GM21367 (cell line): ENCODE measurements around the gene BCAS3.

Experiments used
- ATAC-seq: cut with Tn5 transposase; IDR thresholded peaks from one replicate; pipeline ENCODE4 v1.9.1; 2021; ENCODE audit not compliant: unreplicated experiment

Gene BCAS3

DNA sequence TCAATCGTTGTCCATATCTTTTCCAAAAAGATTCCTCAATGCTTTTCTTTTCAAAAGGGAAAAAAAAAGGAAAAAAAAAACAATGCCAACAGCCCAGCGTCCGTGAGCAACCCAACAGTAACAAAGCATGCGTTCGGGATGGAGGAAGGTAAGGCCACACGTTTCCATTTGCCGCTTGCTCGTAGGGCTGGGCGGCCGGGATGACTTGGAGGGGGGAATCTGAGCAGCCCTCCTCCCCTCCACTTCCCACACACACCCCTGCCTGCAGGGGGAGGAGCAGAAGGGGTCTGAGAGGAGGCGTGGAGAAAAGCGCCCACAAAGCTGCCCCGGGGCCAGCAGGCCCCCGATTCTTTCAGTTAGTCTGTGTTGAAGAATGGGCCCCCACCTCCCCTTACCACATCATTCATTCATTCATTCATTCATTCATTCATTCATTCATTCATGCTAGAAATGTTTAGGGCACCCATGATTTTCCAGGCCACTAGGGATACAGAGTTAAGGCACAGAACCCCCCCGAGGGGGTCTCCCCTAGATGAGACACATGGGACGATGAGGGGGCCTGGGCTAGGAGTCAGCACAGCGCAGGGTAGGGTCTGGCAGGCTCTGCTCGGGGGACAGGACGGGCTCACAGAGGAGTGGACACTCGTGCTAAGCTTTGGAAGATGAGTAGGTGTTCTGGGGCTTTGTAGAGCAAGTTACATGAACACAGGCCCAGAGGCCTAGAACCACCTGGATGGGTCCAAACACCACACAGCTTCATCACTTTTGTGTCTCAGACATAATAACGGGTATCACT, 711.1 kb downstream of the BCAS3 start:
- no peak for ATAC-seq

DNA sequence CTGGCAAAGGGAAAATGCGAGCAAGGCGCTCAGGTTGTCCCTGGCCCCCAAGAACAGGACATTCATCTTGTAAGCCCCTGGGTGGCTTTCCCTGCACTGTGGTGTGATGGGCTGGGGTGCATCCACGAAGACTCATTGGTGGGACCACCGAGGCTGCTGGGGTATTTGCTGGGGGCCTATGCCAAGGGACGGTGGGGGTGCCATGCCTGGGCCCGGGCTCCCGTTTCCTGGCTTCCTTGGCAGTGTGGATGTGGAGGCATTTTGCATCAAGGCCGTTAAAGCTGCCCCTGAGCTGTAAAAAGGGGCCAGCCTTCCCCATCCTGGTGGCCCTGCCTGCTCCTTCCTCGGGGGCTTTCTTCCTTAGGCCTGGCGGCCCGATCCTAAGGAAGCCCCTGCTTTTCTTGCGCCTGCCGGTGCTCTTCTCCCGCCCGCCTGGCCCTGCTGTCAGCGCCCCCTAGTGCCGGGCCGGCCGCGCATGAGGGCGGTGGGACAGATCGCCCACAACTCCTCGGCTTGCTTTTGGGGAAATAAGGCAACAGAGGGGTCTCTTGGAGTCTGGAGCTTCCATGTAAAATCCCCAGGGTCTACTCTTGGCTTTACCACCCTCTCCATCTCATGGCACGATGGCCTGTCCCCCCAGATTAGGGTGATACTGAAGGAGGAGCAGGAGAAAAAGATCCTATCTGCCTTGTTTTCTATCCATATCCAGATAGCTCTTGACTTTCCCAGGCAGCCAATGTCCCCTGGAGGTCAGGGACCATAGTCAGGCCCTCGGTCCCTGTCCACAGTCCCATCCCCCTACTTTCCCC, 712.2 kb downstream of the BCAS3 start:
- no peak for ATAC-seq

DNA sequence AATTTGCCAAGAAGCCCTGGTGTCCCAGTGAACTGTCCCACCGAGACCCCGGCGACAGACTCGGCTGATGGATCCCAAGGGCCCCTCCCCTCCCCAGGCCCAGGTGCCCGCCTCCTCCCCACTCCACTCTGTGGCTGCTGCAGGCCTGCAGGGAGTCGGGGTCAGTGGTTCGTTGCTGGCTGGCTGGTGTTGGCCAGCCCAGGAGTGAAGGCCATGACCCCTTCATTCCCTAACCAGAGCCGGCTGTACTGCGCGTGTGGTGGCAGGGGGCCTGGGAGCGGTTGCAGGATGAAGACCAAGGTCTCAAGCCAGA, 712.8 kb downstream of the BCAS3 start:
- ATAC-seq: no peak

DNA sequence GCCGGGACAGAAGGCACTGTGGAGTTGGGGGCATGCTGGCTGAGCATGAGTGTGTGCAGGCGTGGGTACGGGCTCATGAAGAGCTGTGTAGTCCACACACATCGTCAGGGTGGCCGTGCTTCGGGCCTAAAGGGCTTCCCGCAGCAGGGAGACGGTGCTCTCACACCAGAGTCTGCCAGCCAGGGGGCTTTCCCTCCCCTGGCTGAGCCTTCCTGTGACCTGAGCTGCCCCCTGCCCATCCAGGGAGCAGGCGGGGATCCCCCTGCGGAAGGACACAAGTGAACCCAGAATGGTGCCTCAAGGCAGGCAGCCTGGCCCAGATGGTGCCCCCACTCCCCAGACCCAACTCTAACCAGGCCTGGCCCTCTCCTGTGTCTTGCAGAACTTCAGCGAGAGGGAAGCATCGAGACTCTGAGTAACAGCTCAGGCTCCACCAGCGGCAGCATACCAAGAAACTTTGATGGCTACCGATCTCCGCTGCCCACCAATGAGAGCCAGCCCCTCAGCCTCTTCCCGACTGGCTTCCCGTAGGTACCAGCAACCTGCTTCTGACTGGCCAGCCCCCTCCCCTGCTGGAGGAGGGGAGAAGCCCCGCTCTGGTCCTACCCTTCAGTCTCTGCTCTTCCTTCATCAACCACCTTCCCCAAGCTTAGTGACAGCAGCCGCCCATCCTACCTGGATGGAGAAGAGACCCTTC, 714.1 kb downstream of the BCAS3 start:
- ATAC-seq: no peak

DNA sequence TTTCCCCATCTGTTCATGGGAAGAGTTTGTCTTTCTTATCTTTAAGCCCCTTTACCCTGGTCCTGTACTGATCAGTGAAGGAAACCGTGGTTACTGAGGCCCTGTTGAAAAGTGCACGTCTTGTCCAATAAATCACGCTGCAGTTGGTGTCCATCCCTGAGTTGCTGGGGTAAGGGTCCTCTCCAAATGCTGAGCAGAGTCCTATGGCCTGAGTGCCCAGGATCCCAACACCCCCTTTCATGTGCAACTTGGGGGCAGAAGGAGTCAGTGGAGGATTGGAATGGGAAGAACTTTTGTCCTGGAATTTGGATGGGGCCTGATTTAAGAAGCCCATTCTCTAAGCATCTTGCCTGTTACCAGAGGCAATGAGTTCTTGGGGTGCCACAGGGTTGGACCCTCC, 715.0 kb downstream of the BCAS3 start:
- ATAC-seq: no peak

DNA sequence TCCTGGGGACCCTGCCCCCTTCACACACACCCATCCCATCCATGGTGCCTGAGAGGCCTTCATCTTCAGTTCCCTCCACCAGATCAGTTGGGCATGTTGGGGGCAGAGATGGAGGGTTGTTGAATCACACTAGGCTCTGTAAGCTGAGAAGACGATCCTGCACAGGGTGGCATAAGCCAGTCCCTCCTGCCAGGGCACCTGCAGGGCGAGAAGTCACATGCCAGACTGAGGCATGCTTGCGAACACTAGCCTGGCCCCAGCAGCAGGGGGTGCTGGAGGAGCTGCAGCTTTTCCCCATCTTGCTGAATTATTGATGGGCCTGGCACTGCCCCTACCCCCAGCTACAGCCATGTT, 715.9 kb downstream of the BCAS3 start:
- ATAC-seq: no peak

DNA sequence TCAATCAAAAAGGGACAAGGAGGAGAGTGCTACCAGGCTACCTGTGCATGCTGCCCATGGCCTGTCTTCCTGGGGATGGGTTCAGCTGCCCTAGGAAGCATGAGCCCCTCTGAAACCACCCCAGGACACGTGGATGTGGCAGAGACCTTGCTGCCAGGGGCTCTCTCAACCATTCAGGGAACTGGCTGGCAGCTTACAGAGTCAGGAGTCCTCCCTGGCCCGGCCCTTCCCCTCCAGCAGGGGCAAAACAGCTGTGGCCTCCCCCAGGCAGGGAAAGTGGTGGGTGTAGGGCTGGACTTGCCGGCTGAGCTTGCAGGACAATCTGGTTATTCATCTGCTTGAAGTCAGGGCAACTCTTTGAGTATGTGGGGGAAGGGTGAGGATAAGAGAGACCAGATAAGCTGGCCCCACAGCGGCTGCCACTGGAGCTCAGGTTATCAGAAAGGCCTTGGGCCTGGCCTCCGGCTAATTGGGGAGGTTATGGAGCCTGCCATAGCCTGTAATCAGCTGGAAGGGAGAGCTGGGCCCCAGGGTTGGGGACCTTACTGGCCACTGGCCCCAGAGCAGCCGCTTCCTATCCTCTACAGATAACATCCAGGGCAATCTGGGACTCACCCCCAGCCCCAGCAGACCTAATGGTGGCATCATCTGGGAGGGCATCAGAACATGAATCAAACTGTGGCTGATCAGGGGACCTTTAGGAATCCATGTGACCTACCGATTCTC, 716.4 kb downstream of the BCAS3 start:
- ATAC-seq: no peak

DNA sequence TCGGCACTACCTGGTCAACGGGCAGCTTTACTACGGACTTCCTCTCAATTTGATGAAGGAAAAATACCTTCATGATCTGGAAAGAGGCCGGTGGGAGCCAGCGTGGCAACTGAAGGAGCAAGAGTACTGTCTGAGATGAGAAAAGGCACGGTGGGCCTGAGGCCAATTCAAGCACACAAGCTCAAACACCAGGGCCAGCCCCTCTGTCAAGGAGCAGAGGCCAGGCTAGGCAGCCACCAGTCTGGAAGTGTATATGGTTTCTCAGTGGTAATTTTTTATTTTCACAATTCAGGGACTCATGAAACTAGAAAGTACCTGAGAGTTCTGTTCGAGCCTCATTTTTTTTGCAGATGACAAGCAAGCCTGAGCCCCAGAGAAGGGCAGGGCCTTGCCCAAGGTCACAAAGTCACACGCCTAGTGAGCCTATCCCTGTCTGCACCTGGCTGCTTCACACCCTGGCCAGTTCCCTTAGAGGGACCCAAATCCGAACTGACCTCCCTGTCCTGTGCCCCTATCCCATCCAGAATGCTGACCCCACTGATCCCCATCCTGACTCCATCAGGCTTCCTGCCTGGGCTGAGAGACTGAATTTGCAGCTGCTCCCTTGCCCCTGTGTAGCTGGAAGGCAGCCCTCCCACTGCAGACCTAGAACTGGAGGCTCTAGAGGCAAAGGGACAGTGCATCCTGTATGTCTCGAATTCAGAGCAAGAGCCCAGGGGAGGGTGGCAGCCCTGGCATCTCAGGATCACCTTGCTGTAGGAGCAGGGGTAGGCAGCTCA, 717.2 kb downstream of the BCAS3 start:
- ATAC-seq: no peak

DNA sequence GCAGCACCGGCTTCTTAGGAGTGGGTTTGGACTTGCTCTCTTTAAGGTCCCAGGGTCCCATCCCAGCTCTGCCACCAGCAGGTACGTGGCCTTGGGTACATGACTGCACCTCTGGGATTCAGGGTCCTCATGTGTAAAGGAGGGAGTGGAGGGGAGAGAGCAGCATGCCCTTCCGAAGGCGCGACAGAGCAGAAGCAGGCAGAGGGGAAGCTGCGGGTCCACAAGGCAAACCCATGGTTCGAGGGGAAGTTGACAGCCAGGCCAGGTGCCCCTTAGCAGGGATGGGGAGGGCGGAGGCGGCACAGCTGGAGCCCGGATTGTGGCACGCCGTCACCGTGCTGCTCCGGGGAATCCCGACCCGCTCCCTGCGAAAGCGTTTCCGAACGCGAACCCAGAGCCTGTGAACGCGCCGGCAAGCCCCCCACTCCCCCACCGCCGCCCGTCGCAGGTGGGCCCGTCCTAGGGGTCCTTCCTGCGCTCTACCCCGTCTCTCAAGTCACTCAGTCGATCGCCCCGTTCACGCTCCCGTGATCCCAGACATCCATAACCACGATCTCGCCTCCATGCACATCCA, 717.8 kb downstream of the BCAS3 start:
- ATAC-seq: no peak

DNA sequence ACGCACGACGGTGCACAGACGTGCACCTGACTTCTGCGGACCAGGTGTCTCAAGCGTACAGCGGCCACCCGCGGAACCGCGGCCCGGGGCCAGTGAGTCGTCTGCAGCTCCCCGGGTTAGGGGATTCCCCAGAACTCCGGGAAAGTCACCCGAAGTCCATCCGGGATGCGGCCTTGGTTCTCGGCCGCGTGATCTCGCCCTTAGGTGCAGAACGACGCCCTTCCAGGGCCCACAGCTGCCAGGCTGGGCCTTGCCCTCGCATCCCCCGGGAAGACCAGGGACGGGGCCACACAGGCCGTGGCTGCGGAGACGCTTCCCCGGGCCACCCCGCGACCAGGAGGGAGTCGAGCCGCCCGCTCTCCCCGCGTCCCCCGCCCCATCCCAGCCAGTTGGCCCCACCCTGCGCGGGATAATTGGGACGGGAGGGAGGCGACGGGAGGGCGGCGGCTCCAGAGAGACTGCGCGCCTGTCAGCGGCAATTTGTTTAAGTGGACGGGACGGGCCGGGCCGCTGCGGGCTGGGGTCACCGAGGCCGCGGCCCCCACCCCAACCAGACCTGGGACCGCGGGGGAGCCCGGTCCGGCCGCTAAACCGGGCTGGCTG, 718.4 kb downstream of the BCAS3 start:
- ATAC-seq: no peak

DNA sequence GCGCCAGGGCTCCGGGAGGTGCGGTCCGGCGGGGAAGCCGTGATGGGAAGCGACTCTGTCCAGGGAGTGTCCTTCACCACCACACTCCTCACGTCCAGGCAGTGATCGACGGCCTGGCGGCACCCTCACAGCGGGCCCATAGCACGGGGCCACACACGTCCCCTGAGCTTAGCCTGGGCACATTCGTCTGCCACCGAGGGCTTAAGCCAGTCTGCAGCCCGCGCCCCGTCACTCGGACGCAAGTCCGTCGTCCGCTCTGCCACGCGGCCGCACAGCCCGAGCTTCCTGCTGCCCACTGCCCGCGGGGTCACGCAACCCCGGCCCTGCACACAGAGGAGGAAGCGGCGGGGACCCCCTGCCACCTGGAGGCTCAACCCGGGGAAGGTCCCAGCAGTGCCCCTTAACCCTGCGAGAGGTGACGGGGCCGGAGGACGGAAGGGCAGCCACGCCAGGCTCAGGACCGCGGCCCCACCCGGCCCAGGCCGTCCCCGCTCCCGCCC, 719.0 kb downstream of the BCAS3 start:
- no peak for ATAC-seq

DNA sequence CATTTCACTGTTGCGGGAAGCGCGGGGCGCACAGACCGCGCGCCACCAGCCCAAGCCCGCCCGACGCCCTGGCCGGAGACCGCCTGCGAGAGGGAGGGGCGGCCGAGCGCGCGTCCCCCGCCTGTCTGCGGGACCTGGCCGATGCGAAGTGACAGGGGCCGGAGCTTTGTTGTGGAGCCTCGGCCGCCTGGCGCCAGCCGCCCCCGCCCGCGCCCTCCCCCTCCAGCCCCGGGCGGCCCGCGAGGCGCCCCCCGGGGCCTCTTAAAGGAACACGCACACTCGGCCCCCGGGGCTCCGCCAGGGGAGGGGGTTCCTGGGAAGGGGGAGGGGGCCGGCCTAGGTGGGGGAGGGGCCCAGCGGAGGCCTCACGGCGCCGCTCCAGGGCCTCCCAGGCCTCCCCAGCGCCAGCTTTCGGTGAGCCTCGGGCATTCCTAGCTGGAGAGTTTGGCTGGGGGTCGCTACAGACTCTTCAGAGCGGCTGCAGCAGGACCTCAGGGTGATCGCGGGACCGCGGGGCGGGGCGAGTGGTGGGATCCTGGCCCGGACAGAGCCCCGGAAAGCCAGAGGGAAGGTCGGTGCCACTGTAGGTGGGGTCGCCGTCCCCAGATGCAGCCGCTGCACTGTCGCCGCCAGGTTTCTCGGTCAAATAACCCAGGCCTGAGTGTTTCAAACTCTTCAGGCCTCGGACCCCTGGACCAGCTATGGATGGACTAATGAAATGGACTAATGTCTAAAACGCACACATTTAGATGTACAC, 719.6 kb downstream of the BCAS3 start:
- no peak for ATAC-seq

DNA sequence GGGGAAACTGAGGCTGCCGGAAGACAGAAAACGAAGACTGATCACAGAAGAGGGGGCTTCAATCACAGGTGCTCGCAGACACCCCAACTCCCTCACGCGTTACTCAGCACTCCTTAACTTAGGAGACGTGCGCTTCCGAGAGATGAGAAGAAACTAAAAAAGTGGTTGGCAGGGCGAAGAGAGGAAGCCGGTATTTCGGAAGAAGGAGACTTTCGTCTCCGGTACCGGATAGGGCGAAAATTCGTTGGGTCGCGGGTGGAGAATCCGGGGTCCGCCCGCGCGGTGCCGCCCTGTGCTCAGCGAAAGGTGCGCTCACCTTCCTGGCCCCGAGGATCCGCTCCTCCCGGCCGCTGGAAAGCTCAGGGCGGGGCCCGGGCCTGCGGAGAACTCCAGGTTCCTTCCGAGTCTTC, 721.1 kb downstream of the BCAS3 start:
- no peak for ATAC-seq

DNA sequence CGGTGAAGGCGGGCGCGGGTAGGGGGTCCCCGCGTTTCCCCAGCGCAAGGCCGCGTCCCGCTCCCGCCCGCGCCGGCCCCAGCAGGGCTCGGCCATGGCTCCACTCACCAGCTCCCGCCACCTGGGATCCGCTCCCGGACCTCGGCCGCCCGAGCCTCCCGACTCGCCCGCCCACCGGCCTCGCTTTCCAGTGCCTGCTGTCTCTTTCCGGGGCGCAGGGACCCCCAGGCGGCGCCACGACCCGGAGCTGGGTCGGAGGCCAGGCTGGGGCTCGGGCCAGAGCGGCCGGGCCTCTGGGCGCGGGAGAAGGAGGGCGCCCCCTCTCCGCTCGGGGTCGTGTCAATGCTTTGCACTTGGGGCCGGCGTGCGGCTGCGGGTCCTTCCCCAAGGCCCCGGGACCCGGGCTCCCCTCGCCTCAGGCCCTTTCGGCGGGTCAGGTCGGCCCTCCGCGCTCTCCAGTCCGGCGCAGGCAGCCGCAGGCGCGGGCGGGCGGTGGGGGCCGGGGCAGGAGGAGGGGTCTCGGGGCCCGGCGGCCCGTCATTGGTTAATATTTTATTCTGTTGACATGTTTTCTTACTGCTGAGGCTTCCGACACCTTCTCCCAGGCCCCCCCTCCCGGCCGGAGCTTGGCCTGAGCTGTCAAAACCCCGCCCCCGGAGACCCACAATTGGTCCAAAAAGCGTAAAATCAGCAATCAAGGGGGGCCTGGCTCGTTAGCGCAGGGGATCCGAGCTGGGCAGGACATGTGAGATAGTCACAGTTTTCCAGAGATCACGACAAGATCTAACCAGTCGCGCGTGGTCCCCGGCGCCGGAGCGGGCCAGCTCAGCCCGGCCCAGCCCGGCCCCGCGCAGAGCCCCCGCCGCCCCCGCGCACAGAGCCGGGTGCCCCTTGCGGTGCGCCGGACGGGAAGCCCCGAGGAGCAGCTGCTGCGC, 721.7 kb downstream of the BCAS3 start, which contains the start of gene TBX2:
Gene TBX2, plus strand, starts transcription at position 713 of the 935 bp plus-strand sequence. CDS start 334 bp downstream, outside the sequence.
- no peak for ATAC-seq

DNA sequence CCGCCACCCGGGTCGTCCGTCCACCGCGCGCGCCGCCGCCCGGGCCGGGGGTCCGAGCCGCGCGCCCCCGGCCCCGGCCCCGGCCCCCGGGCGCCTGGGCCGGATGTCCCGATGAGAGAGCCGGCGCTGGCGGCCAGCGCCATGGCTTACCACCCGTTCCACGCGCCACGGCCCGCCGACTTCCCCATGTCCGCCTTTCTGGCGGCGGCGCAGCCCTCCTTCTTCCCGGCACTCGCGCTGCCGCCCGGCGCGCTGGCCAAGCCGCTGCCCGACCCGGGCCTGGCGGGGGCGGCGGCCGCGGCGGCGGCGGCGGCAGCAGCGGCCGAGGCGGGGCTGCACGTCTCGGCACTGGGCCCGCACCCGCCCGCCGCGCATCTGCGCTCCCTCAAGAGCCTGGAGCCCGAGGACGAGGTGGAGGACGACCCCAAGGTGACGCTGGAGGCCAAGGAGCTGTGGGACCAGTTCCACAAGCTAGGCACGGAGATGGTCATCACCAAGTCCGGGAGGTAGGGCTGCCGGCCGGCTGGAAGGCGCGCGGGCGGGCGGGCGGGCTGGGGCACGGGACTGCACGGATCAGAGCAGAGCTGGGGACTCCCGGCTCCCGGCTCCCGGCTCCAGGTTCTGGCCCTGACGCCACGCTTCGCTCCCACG, 722.5 kb downstream of the BCAS3 start:
- ATAC-seq: no peak

DNA sequence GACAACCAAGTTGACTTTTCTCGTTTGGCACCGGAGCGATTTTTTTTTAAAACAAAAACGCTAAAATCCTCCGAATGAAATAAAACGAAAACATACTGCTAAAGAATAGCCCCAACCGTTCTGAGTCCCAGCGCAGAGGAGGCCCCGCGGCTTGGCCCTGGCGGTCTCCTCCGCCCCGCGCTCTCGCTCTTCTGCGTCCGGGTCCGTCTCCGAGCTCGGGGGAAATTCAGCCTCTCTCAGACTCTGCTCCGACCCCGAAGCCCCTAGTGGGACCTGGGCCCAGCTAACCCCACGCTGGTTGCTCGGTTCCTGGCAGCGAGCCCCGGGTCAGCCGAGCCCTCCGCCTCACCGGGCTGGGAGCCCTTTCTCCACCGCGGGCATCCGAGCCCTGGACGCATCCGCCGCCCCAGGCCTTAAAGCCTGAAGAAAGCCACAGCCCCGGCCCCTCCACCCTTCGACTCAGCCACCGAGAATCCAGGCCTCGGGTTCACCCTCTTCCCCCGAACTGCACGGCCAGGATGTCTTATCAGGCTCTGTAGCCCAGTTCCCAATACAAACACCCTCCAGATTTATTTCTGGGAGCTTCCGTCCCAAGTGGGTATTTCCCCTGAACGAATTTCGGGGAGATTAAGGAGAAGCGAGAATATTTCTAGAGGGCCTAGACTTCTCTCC, 723.2 kb downstream of the BCAS3 start:
- no peak for ATAC-seq
